ENCODE measurements around the gene KCNJ1. TPM values are rescaled to one million over a fixed set of nuclear protein-coding genes. Genes with fewer than 3 reads are reported as not detected.

The KCNJ1 gene
- total and polyA plus RNA-seq, 2 experiments from 2014 or later: 0.16 TPM; not detected in 1

- H3K27ac ChIP-seq (ENCODE audit: low read depth): no peak overlapping the region
- peaks cover 90% of the 10 kb centered on the region for H3K27me3 ChIP-seq (ENCODE audit: insufficient read depth)
- Mint-ChIP-seq H3K27me3 (ENCODE audit: insufficient read depth, low read depth, poor library complexity) (peaks cover 54% of the 10 kb centered on the region), H3K4me1 (peaks cover 27% of the 10 kb centered on the region), H3K9me3 (no peaks in the 10 kb centered on the region; the same call in 1 of the 3 replicates), H3K27ac (no peak overlapping the region), H3K4me3 (no peak overlapping the region), H3K36me3 (ENCODE audit: low read depth) (no peaks in the 10 kb centered on the region; the same call in 2 of the 3 replicates)
- peaks cover 6% of the 10 kb centered on the region; the same call in 1 of the 2 replicates for H3F3A ChIP-seq (replicated peaks; ENCODE audit: low read depth)
- DNase-seq (ENCODE audit: low spot score): no peak
- H3K79me2 ChIP-seq (replicated peaks; ENCODE audit: insufficient read depth): no peaks in the 10 kb centered on the region
- H3K4me2 ChIP-seq: no peak overlapping the region
- no peak for ATAC-seq
- peaks cover 13% of the 10 kb centered on the region for H4K20me1 ChIP-seq (replicated peaks; ENCODE audit: insufficient read depth)
- TF ChIP-seq EZH2 (IDR thresholded peaks at IDR 0.05; ENCODE audit: low read depth, unreplicated experiment) (no peak), ETS1 (IDR thresholded peaks at IDR 0.05) (no peak), POLR2AphosphoS5 (IDR thresholded peaks at IDR 0.05; ENCODE audit: low read depth) (no peak), CREB1 (CRISPR knock-in tag; IDR thresholded peaks at IDR 0.05; ENCODE audit: low read depth) (no peak), EZH2phosphoT487 (IDR thresholded peaks at IDR 0.05; ENCODE audit: unreplicated experiment) (no peak), CTCF (conservative IDR thresholded peaks at IDR 0.05; ENCODE audit: low read depth in 2 of 2) (no peak), ZNF331 (CRISPR knock-in tag; IDR thresholded peaks at IDR 0.05; ENCODE audit: low read depth) (no peak), STAT1 (IDR thresholded peaks at IDR 0.05; ENCODE audit: unreplicated experiment) (no peak), ZNF462 (CRISPR knock-in tag; IDR thresholded peaks at IDR 0.05) (no peak), NANOG (IDR thresholded peaks at IDR 0.05; ENCODE audit: borderline replicate concordance) (no peak), REST (IDR thresholded peaks at IDR 0.05; ENCODE audit: unreplicated experiment) (no peak)
- H3K4me1 ChIP-seq (ENCODE audit: insufficient read depth): peaks cover 16% of the 10 kb centered on the region
- no peaks in the 10 kb centered on the region for H3K36me3 ChIP-seq (ENCODE audit: insufficient read depth)
- H3K9me2 ChIP-seq (ENCODE audit: insufficient read depth): no peaks in the 10 kb centered on the region
- H3K4me3 ChIP-seq: no peak overlapping the region
- no peak overlapping the region for H2AFZ ChIP-seq
These were observed 30.7 kb upstream of the KCNJ1 start for GRCh38 chr11:128897826-128898225.

Data from GM23338 (cell line).